ENCODE results near the gene FXYD1.

Gene FXYD1

GRCh38 chr19:35108730-35109129 is 29.9 kb upstream of the FXYD1 start:
- no peak for DNase-seq

GRCh38 chr19:35109395-35110112 is 29.1 kb upstream of the FXYD1 start:
- DNase-seq, result no peak

- no peak for DNase-seq
Observed at GRCh38 chr19:35110974-35111373, 27.6 kb upstream of the FXYD1 start.

GRCh38 chr19:35112995-35113688 is 25.5 kb upstream of the FXYD1 start:
- no peak for DNase-seq

- DNase-seq, result no peak
Observed at GRCh38 chr19:35114353-35115176, 24.1 kb upstream of the FXYD1 start.

- DNase-seq, result no peak
Observed at GRCh38 chr19:35115177-35115951, 23.3 kb upstream of the FXYD1 start, which contains the start of gene FXYD3. FXYD3 (plus strand) TSS chr19:35115823; CDS start chr19:35119377, 3,554 bp downstream.

- no peak for DNase-seq
Observed at GRCh38 chr19:35116072-35116801, 22.4 kb upstream of the FXYD1 start.

- DNase-seq, result no peak
Observed at GRCh38 chr19:35117116-35117515, 21.5 kb upstream of the FXYD1 start.

GRCh38 chr19:35117799-35118198 is 20.8 kb upstream of the FXYD1 start:
- no peak for DNase-seq

- no peak for DNase-seq
Observed at GRCh38 chr19:35118268-35119020, 20.2 kb upstream of the FXYD1 start.

GRCh38 chr19:35119091-35119490 is 19.5 kb upstream of the FXYD1 start:
- no peak for DNase-seq

- no peak for DNase-seq
Observed at GRCh38 chr19:35119578-35120155, 19.0 kb upstream of the FXYD1 start.

- DNase-seq, result no peak
Observed at GRCh38 chr19:35120492-35120891, 18.1 kb upstream of the FXYD1 start.

GRCh38 chr19:35120898-35121297 is 17.7 kb upstream of the FXYD1 start:
- DNase-seq, result no peak

- DNase-seq, result no peak
Observed at GRCh38 chr19:35122687-35123551, 15.7 kb upstream of the FXYD1 start.

GRCh38 chr19:35123573-35123972 is 15.1 kb upstream of the FXYD1 start:
- DNase-seq, result no peak

- DNase-seq, result no peak
Observed at GRCh38 chr19:35124098-35125060, 14.2 kb upstream of the FXYD1 start.

- DNase-seq, result no peak
Observed at GRCh38 chr19:35125270-35125717, 13.3 kb upstream of the FXYD1 start.
